ENCODE results near the gene IRF7. TPM values are rescaled to one million over a fixed set of nuclear protein-coding genes. Genes with fewer than 3 reads are reported as not detected.

IRF7 gene
- total RNA-seq, 1 donor from 2014 or later: 75.4 TPM

DNA sequence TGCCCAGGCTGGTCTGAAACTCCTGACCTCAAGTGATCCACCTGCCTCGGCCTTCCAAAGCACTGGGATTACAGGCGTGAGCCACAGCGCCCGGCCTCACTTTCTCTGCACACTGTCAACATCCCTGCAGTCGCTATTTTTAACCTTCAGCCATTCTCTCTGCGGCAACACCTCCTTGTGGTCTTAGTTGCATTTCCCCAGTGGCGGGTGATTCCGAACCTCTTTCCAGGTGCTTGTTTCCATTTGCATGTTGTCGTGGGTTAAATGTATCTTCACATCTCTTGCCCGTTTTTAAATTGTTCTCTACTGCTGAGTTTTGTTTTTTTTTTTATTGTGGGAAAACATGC, 13.5 kb upstream of the IRF7 start:
- H3K4me1 Mint-ChIP-seq (ENCODE audit: low read depth, unreplicated experiment): peaks cover 21% of the 10 kb centered on the region

DNA sequence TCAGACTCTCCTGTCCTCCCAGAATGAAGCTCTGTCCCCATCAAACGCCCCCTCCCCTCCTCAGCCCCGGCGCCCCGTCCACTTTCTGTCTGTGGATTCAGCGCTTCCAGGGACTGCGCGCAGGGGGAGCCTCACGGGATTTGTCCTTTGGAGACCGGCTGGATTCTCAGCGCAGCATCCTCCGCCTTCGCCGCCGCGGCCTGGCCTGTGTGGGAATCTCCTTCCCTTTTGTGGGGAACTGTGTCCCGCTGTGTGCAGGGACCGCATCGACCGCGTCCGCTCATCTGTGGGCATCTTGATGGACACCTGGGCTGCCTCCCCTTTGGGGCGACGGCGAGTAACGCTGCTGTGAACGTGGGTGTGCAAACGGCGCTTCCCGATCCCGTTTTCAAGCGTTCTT, 12.3 kb upstream of the IRF7 start:
- H4K20me1 ChIP-seq (ENCODE audit: insufficient read depth, low read length): peaks cover 5% of the 10 kb centered on the region
- no peak overlapping the region for H3K4me3 ChIP-seq (ENCODE audit: insufficient read depth, low read depth, low read length)
- no peak overlapping the region for H2AFZ ChIP-seq (ENCODE audit: low read depth, low read length)
- Mint-ChIP-seq H3K36me3 (ENCODE audit: low read depth, unreplicated experiment) (peaks cover 9% of the 10 kb centered on the region), H3K4me1 (ENCODE audit: low read depth, unreplicated experiment) (peaks cover 23% of the 10 kb centered on the region), H3K4me3 (ENCODE audit: unreplicated experiment) (peak overlapping the region; percentile 34), H3K27me3 (ENCODE audit: low read depth, unreplicated experiment) (no peaks in the 10 kb centered on the region), H3K27ac (ENCODE audit: unreplicated experiment) (peak overlapping the region; percentile 98), H3K9me3 (ENCODE audit: unreplicated experiment) (peaks cover 4% of the 10 kb centered on the region)
- no peak overlapping the region for H3K9ac ChIP-seq (ENCODE audit: low read length)
- no peaks in the 10 kb centered on the region for H3K79me2 ChIP-seq (ENCODE audit: insufficient read depth, low read length)
- FAIRE-seq (no peak), DNase-seq (ENCODE audit: low read depth) (no peak)
- peaks cover 2% of the 10 kb centered on the region for H3K27me3 ChIP-seq (ENCODE audit: insufficient read depth, low read length)
- TF ChIP-seq, protein P1, sequence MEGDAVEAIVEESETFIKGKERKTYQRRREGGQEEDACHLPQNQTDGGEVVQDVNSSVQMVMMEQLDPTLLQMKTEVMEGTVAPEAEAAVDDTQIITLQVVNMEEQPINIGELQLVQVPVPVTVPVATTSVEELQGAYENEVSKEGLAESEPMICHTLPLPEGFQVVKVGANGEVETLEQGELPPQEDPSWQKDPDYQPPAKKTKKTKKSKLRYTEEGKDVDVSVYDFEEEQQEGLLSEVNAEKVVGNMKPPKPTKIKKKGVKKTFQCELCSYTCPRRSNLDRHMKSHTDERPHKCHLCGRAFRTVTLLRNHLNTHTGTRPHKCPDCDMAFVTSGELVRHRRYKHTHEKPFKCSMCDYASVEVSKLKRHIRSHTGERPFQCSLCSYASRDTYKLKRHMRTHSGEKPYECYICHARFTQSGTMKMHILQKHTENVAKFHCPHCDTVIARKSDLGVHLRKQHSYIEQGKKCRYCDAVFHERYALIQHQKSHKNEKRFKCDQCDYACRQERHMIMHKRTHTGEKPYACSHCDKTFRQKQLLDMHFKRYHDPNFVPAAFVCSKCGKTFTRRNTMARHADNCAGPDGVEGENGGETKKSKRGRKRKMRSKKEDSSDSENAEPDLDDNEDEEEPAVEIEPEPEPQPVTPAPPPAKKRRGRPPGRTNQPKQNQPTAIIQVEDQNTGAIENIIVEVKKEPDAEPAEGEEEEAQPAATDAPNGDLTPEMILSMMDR (IDR thresholded peaks at IDR 0.05; ENCODE audit: insufficient read depth, low read depth, low read length): no peak
- peak overlapping the region; percentile 78 for H3K4me2 ChIP-seq (ENCODE audit: low read length)
- peaks cover 15% of the 10 kb centered on the region for H3K4me1 ChIP-seq (ENCODE audit: insufficient read depth, low read length)
- H3K36me3 ChIP-seq (ENCODE audit: insufficient read depth, low read length): no peaks in the 10 kb centered on the region
- H3K9me3 ChIP-seq (ENCODE audit: insufficient read depth, low read depth, low read length): no peaks in the 10 kb centered on the region
- peak overlapping the region; percentile 54 for H3K27ac ChIP-seq (ENCODE audit: low read depth, low read length)

More for the DNA sequence above, 13.5 kb upstream of the IRF7 start:
- Histone ChIP-seq H3K27me3 (ENCODE audit: insufficient read depth, low read length) (peaks cover 2% of the 10 kb centered on the region), H3K4me1 (ENCODE audit: insufficient read depth, low read length) (peaks cover 15% of the 10 kb centered on the region), H3K27ac (ENCODE audit: low read depth, low read length) (peak overlapping the region; percentile 35), H4K20me1 (ENCODE audit: insufficient read depth, low read length) (peaks cover 5% of the 10 kb centered on the region), H3K9ac (ENCODE audit: low read length) (no peak overlapping the region), H3K4me2 (ENCODE audit: low read length) (peak overlapping the region; percentile 78), H3K36me3 (ENCODE audit: insufficient read depth, low read length) (no peaks in the 10 kb centered on the region), H3K79me2 (ENCODE audit: insufficient read depth, low read length) (no peaks in the 10 kb centered on the region), H2AFZ (ENCODE audit: low read depth, low read length) (no peak overlapping the region), H3K4me3 (ENCODE audit: insufficient read depth, low read depth, low read length) (no peak overlapping the region), H3K9me3 (ENCODE audit: insufficient read depth, low read depth, low read length) (no peaks in the 10 kb centered on the region)
- Mint-ChIP-seq H3K9me3 (ENCODE audit: unreplicated experiment) (peaks cover 4% of the 10 kb centered on the region), H3K36me3 (ENCODE audit: low read depth, unreplicated experiment) (peaks cover 6% of the 10 kb centered on the region), H3K27me3 (ENCODE audit: low read depth, unreplicated experiment) (no peaks in the 10 kb centered on the region), H3K27ac (ENCODE audit: unreplicated experiment) (peak overlapping the region; percentile 98), H3K4me3 (ENCODE audit: unreplicated experiment) (peak overlapping the region; percentile 52)
- DNase-seq (ENCODE audit: low read depth) (no peak), FAIRE-seq (no peak)
- TF ChIP-seq, protein P1 (IDR thresholded peaks at IDR 0.05; ENCODE audit: insufficient read depth, low read depth, low read length): no peak
- TF ChIP-seq EZH2 (IDR thresholded peaks at IDR 0.05; ENCODE audit: insufficient read depth, low read length): no peak

DNA sequence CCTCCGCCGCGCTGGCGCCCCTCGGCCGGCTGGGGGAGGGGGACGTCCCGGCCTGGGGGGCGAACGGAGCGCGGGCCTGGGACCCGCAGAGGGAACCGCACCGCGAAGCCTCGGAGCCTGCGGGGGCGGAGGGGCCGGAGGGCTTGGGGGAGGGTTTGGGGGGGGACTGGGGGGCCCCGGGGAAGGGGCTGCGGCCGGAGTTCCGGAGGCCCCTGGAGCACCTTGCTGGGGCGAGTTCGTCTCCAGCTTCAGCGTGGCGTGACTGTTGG, 11.5 kb upstream of the IRF7 start:
- TF ChIP-seq, protein P1 (IDR thresholded peaks at IDR 0.05; ENCODE audit: insufficient read depth, low read depth, low read length): no peak
- TF ChIP-seq EZH2 (IDR thresholded peaks at IDR 0.05; ENCODE audit: insufficient read depth, low read length): no peak
- H3K4me1 Mint-ChIP-seq (ENCODE audit: low read depth, unreplicated experiment): peaks cover 23% of the 10 kb centered on the region
- Histone ChIP-seq H2AFZ (ENCODE audit: low read depth, low read length) (no peak overlapping the region), H3K4me1 (ENCODE audit: insufficient read depth, low read length) (peaks cover 15% of the 10 kb centered on the region), H3K79me2 (ENCODE audit: insufficient read depth, low read length) (no peaks in the 10 kb centered on the region), H3K27ac (ENCODE audit: low read depth, low read length) (no peak overlapping the region), H4K20me1 (ENCODE audit: insufficient read depth, low read length) (peaks cover 5% of the 10 kb centered on the region), H3K36me3 (ENCODE audit: insufficient read depth, low read length) (no peaks in the 10 kb centered on the region), H3K9ac (ENCODE audit: low read length) (no peak overlapping the region), H3K4me3 (ENCODE audit: insufficient read depth, low read depth, low read length) (no peak overlapping the region), H3K9me3 (ENCODE audit: insufficient read depth, low read depth, low read length) (no peaks in the 10 kb centered on the region), H3K27me3 (ENCODE audit: insufficient read depth, low read length) (peaks cover 2% of the 10 kb centered on the region), H3K4me2 (ENCODE audit: low read length) (no peak overlapping the region)
- no peak overlapping the region for H3K4me3 Mint-ChIP-seq (ENCODE audit: unreplicated experiment)
- DNase-seq (ENCODE audit: low read depth) (no peak), FAIRE-seq (no peak)
- no peak overlapping the region for H3K27ac Mint-ChIP-seq (ENCODE audit: unreplicated experiment)
- H3K9me3 Mint-ChIP-seq (ENCODE audit: unreplicated experiment): peaks cover 4% of the 10 kb centered on the region
- H3K36me3 Mint-ChIP-seq (ENCODE audit: low read depth, unreplicated experiment): peaks cover 9% of the 10 kb centered on the region
- no peaks in the 10 kb centered on the region for H3K27me3 Mint-ChIP-seq (ENCODE audit: low read depth, unreplicated experiment)

Measured in astrocyte (in vitro differentiated cells and primary cell).